K562 treated with DMSO at 1 percent for 48 hours (cell line): ENCODE results near the gene CRYBA4. TPM values are rescaled to one million over a fixed set of nuclear protein-coding genes. Genes with fewer than 3 reads are reported as not detected.

Experiments used
- total RNA-seq: library from RNA; unstranded; fragments of 300-600 nt; gene quantifications from 2 replicates; pipeline ENCODE4 v1.2.3, GENCODE V29; 2022; ENCODE audit warnings: low replicate concordance; ENCODE audit errors: extremely low read depth

CRYBA4 gene
- total RNA-seq: not detected in 2 replicates

GRCh38 chr22:26621663-26622062 lies at the start of gene CRYBA4:
Gene CRYBA4, plus strand, starts transcription at chr22:26621963. Its CDS starts 634 bp downstream, at chr22:26622597.

GRCh38 chr22:26589845-26590736 lies 31.7 kb upstream of the CRYBA4 start, which contains the start of gene TPST2:
Gene TPST2, minus strand, starts transcription at chr22:26590132. Its CDS starts 48,502 bp downstream, at chr22:26541630.

GRCh38 chr22:26617271-26618199 lies 4.2 kb upstream of the CRYBA4 start, which contains the start of gene CRYBB1:
Gene CRYBB1, minus strand, starts transcription at chr22:26618027. Its CDS starts 1,708 bp downstream, at chr22:26616319.

GRCh38 chr22:26656891-26657851 lies 35.4 kb downstream of the CRYBA4 start, which contains the start of gene MIAT:
Gene MIAT, plus strand, starts transcription at chr22:26657588.

Other genes starting within 250 kb of the CRYBA4 start
- not detected in 2 replicates for gene ASPHD2, start 192.7 kb upstream of the CRYBA4 start, total RNA-seq
- not detected in 2 replicates for gene HPS4, start 138.2 kb upstream of the CRYBA4 start, total RNA-seq
- gene SRRD, start 138.1 kb upstream of the CRYBA4 start, total RNA-seq: not detected in 2 replicates
- not detected in 2 replicates for gene TFIP11, start 109.5 kb upstream of the CRYBA4 start, total RNA-seq
- not detected in 2 replicates for gene TPST2, start 31.8 kb upstream of the CRYBA4 start, total RNA-seq
- gene CRYBB1, start 3.9 kb upstream of the CRYBA4 start, total RNA-seq: not detected in 2 replicates
- not detected in 2 replicates for gene MIAT, start 35.6 kb downstream of the CRYBA4 start, total RNA-seq